BJ (cell line): ENCODE data around the gene SWAP70. TPM values are rescaled to one million over a fixed set of nuclear protein-coding genes. Genes with fewer than 3 reads are reported as not detected.

Experiments used
- CTCF ChIA-PET: fragments of 350-600 bp; formaldehyde crosslinking; extraction: SDS; loops from one replicate; lab custom pipeline; 2021; ENCODE audit warnings: antibody characterized with exemption, inconsistent platforms; lab: Yijun Ruan, JAX
- POLR2A ChIA-PET: fragments of 300-600 bp; sonication (Branson Sonifier 250); formaldehyde crosslinking; extraction: SDS; loops from one replicate; lab custom pipeline; 2021; ENCODE audit warnings: antibody characterized with exemption; lab: Charles Lee
- DNase-seq: peaks from one replicate; pipeline ENCODE4 v3.0.0-alpha.2; 2011; ENCODE audit warnings: low read depth
- H3K27me3 ChIP-seq: 2 replicates; pipeline ENCODE4 v1.6.0; 2011; ENCODE audit warnings: low read length; ENCODE audit not compliant: control insufficient read depth, insufficient read depth
- H3K36me3 ChIP-seq: 2 replicates; pipeline ENCODE4 v1.5.1; 2011; ENCODE audit warnings: low read length; ENCODE audit not compliant: control insufficient read depth, insufficient read depth
- H3K4me3 ChIP-seq: 2 replicates; pipeline ENCODE4 v1.5.1; 2011; ENCODE audit warnings: low read depth, mild to moderate bottlenecking, control low read depth, low read length
- polyA plus RNA-seq: library from polyadenylated mRNA; depleted of rRNA; stranded (reverse); fragments of >200 nt; gene quantifications from 2 replicates; pipeline ENCODE4 v1.2.3, GENCODE V29; 2011
- TF ChIP-seq, protein P1 (sequence below): IDR thresholded peaks from 2 replicates; pipeline ENCODE4 v1.5.1; 2011; ENCODE audit warnings: low read depth, mild to moderate bottlenecking, control low read depth, inconsistent platforms, low read length, moderate library complexity; ENCODE audit not compliant: insufficient read depth

The SWAP70 gene
- polyA plus RNA-seq, 1 experiment = 16.6 TPM

DNA sequence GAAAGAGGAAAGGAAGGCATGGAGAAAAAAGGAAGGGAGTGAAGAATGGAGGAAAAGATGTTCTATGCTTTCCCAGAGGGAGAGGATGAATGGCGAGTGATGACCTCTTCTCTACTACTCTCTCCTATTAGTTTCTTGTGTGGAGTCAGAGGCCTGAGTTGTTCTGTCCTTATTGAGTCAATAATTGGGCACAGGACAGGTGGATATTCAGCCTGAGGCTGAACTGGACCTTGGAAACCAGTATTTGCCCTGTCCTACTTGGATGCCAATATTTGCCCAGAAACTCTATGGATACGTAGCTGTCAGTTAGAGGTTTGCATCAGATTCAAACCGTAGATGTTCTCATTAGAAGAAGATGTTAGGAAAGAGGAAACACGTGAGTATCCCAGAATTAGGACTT is 17.6 kb upstream of the SWAP70 start:
- POLR2A ChIA-PET = no interaction called here
- TF ChIP-seq, protein P1, sequence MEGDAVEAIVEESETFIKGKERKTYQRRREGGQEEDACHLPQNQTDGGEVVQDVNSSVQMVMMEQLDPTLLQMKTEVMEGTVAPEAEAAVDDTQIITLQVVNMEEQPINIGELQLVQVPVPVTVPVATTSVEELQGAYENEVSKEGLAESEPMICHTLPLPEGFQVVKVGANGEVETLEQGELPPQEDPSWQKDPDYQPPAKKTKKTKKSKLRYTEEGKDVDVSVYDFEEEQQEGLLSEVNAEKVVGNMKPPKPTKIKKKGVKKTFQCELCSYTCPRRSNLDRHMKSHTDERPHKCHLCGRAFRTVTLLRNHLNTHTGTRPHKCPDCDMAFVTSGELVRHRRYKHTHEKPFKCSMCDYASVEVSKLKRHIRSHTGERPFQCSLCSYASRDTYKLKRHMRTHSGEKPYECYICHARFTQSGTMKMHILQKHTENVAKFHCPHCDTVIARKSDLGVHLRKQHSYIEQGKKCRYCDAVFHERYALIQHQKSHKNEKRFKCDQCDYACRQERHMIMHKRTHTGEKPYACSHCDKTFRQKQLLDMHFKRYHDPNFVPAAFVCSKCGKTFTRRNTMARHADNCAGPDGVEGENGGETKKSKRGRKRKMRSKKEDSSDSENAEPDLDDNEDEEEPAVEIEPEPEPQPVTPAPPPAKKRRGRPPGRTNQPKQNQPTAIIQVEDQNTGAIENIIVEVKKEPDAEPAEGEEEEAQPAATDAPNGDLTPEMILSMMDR = no peak
- DNase-seq = no peak
- Histone ChIP-seq H3K27me3 (no peaks in the 10 kb centered on the region), H3K36me3 (no peaks in the 10 kb centered on the region), H3K4me3 (no peak overlapping the region)
- CTCF ChIA-PET = interaction anchor here (0.6 to 1.3 kb wide), 2 partner anchors 11 to 1110 kb away, joined by 3 to 5 read pairs; no protein-coding TSS in a partner anchor

- DNase-seq = no peak
- Histone ChIP-seq H3K36me3 (no peaks in the 10 kb centered on the region), H3K27me3 (no peaks in the 10 kb centered on the region), H3K4me3 (no peak overlapping the region)
- ChIA-PET CTCF (no interaction called here), POLR2A (no interaction called here)
- TF ChIP-seq, protein P1 = no peak
Measured at GRCh38 chr11:9651481-9651880, 12.4 kb upstream of the SWAP70 start.

- POLR2A ChIA-PET = no interaction called here
- DNase-seq = no peak
- TF ChIP-seq, protein P1 = no peak
- CTCF ChIA-PET = no interaction called here
- no peak overlapping the region for H3K4me3 ChIP-seq
- no peaks in the 10 kb centered on the region for H3K36me3 ChIP-seq
- no peaks in the 10 kb centered on the region for H3K27me3 ChIP-seq
Measured at GRCh38 chr11:9651899-9652748, 11.8 kb upstream of the SWAP70 start.

- DNase-seq = no peak
- CTCF ChIA-PET = interaction anchor here (1.2 kb wide), 1 partner anchor 9 kb away, joined by 4 read pairs; no protein-coding TSS in a partner anchor
- POLR2A ChIA-PET = interaction anchor here (0.6 kb wide), 1 partner anchor 193 kb away, joined by 3 read pairs; the partner anchor contains the start of gene ZNF143
- no peak overlapping the region for H3K4me3 ChIP-seq
- TF ChIP-seq, protein P1 = no peak
- no peaks in the 10 kb centered on the region for H3K27me3 ChIP-seq
- H3K36me3 ChIP-seq = no peaks in the 10 kb centered on the region
Measured at GRCh38 chr11:9653871-9654270, 10.0 kb upstream of the SWAP70 start.

- no peak for DNase-seq
- ChIA-PET CTCF (no interaction called here), POLR2A (no interaction called here)
- no peaks in the 10 kb centered on the region for H3K36me3 ChIP-seq
- no peak overlapping the region for H3K4me3 ChIP-seq
- no peaks in the 10 kb centered on the region for H3K27me3 ChIP-seq
- TF ChIP-seq, protein P1 = no peak
Measured at GRCh38 chr11:9656864-9657263, 7.0 kb upstream of the SWAP70 start.
